Measurements from ENCODE around the gene HOMER3.
"Not testable (repeated sequence)": the region's sequence is repeated elsewhere in the genome, so short reads cannot be mapped to it uniquely, and the experiment has no call there.

HOMER3 gene

DNA sequence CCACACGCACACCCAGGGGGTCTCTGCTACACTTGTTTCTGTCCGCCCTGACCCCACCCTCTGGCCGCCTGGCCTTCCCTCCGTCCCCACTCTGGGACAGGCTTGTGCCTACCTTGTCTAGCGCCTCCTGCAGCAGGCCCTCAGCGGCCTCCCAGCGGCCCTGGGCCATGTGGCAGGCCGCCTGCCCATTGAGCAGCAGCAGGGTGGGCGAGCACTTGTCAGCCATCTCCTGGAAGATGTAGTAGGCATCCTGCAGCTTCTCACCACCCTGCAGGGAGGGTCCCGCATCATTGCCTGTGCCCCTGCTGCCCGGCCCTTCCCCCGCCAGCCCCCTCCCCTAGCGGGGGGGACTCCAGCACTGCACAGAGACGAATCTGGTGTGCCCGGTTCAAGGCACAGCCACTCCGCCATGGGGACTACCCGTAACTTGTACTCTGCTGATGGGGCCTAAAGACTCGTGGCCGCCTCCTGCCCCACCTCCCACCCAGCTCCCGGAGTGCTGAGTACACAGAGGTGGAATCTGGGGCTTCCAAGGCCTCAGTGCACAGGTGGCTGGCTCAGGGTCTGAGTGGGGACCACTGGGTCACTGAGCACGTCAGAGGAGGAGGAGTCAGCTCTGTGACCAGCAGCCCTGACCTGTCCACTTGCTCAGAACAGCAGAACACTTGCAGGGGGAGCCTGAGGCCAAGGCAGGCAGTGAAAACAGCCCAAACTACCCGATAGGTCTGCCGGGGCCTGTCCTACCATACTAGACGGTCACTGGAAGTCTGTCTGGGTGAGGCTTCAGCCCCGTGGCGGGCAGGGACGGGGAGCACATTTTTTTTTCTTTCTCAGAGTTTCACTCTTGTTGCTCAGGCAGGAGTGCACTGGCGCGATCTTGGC lies 37.6 kb downstream of the HOMER3 start:
- peak in 1 of 3 donors; percentile 28 for DNase-seq
- WGBS (ENCODE audit: insufficient coverage): 95% methylated on average over 29 of the region's 29 CpGs
- POLR2A ChIA-PET: no interaction called here
- CTCF ChIA-PET: interaction anchor here (1.2 kb wide), 1 partner anchor 14 kb away, joined by 4 read pairs; no protein-coding TSS in a partner anchor
- H3K4me3 ChIP-seq (ENCODE audit: control insufficient read depth in 1 of 7, extremely low read depth in 1 of 7, insufficient read depth in 4 of 7, low read depth in 2 of 7, low read length in 6 of 7): no peak overlapping the region
- no peaks in the 10 kb centered on the region for H3K27me3 ChIP-seq (replicated peaks in 2 of 5; ENCODE audit: control insufficient read depth in 4 of 5, insufficient read depth in 5 of 5, low read length in 4 of 5)
- peaks cover 2 to 79% (median 59%) of the 10 kb centered on the region in 4 experiments for H3K36me3 ChIP-seq (ENCODE audit: control insufficient read depth in 4 of 4, insufficient read depth in 4 of 4, low read length in 3 of 4)
- H3K9me3 ChIP-seq (ENCODE audit: control extremely low read depth in 1 of 5, control insufficient read depth in 4 of 5, insufficient read depth in 2 of 5, low read depth in 1 of 5, low read length in 4 of 5): no peaks in the 10 kb centered on the region
- no peak overlapping the region for H3K27ac ChIP-seq (ENCODE audit: insufficient read depth in 1 of 2, low read depth in 1 of 2, low read length in 2 of 2, poor library complexity in 1 of 2, severe bottlenecking in 2 of 2)
- no peaks in the 10 kb centered on the region for H3K4me1 ChIP-seq (ENCODE audit: control extremely low read depth in 1 of 4, control insufficient read depth in 4 of 4, insufficient read depth in 4 of 4, low read length in 3 of 4)

DNA sequence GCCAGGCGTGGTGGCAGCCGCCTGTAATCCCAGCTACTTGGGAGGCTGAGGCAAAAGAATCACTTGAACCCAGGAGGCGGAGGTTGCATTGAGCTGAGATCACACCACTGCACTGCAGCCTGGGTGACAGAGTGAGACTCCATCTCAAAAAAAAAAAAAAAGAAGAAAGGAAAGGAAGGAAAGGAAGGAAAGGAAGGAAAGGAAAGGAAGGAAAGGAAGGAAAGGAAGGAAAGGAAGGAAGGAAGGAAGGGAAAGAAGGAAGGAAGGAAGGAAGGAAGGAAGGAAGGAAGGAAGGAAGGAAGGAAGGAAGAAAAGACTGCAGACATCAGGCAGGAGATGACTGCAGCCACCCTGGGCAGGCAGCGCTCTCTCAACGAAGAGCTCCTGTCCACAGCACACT lies 38.5 kb downstream of the HOMER3 start:
- H3K36me3 ChIP-seq (ENCODE audit: control insufficient read depth in 4 of 4, insufficient read depth in 4 of 4, low read length in 3 of 4): peaks cover 2 to 72% (median 52%) of the 10 kb centered on the region in 4 experiments
- H3K27ac ChIP-seq (ENCODE audit: insufficient read depth in 1 of 2, low read depth in 1 of 2, low read length in 2 of 2, poor library complexity in 1 of 2, severe bottlenecking in 2 of 2); H3K4me1 ChIP-seq (ENCODE audit: control extremely low read depth in 1 of 4, control insufficient read depth in 4 of 4, insufficient read depth in 4 of 4, low read length in 3 of 4); DNase-seq; H3K9me3 ChIP-seq (ENCODE audit: control extremely low read depth in 1 of 5, control insufficient read depth in 4 of 5, insufficient read depth in 2 of 5, low read depth in 1 of 5, low read length in 4 of 5); POLR2A ChIA-PET; H3K4me3 ChIP-seq (ENCODE audit: control insufficient read depth in 1 of 7, extremely low read depth in 1 of 7, insufficient read depth in 4 of 7, low read depth in 2 of 7, low read length in 6 of 7); H3K27me3 ChIP-seq (replicated peaks in 2 of 5; ENCODE audit: control insufficient read depth in 4 of 5, insufficient read depth in 5 of 5, low read length in 4 of 5): not testable (repeated sequence)
- 100% methylated on average over 2 of the region's 5 CpGs for WGBS (ENCODE audit: insufficient coverage)
- CTCF ChIA-PET: interaction anchor here (1.5 kb wide), 1 partner anchor 14 kb away, joined by 3 read pairs; no protein-coding TSS in a partner anchor

DNA sequence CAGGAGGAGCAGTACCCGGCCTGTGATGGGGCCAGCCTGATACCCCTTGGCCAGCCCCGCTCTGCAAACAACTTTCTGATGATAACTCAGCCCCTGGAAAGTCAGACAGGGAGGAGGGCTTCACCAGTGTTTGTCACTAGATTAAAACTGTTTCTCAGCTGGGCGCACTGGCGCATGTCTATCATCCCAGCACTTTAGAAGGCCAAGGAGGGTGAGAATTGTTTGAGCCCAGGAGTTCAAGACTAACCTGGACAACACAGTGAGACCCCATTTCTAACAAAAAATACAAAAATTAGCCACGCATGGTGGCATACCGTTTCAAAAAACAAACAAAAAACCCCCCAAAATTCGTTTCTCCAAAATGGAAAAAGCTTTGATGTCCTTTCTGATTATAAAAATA lies 39.5 kb downstream of the HOMER3 start:
- peaks cover 0 to 11% (median 0%) of the 10 kb centered on the region in 5 experiments for H3K27me3 ChIP-seq (replicated peaks in 2 of 5; ENCODE audit: control insufficient read depth in 4 of 5, insufficient read depth in 5 of 5, low read length in 4 of 5)
- H3K4me3 ChIP-seq (ENCODE audit: control insufficient read depth in 1 of 7, extremely low read depth in 1 of 7, insufficient read depth in 4 of 7, low read depth in 2 of 7, low read length in 6 of 7): no peak overlapping the region
- CTCF ChIA-PET: interaction anchor here (1.5 kb wide), 1 partner anchor 15 kb away, joined by 3 read pairs; no protein-coding TSS in a partner anchor
- no peak for DNase-seq
- peaks cover 2 to 63% (median 43%) of the 10 kb centered on the region in 4 experiments for H3K36me3 ChIP-seq (ENCODE audit: control insufficient read depth in 4 of 4, insufficient read depth in 4 of 4, low read length in 3 of 4)
- POLR2A ChIA-PET: no interaction called here
- no peaks in the 10 kb centered on the region for H3K9me3 ChIP-seq (ENCODE audit: control extremely low read depth in 1 of 5, control insufficient read depth in 4 of 5, insufficient read depth in 2 of 5, low read depth in 1 of 5, low read length in 4 of 5)
- H3K27ac ChIP-seq (ENCODE audit: insufficient read depth in 1 of 2, low read depth in 1 of 2, low read length in 2 of 2, poor library complexity in 1 of 2, severe bottlenecking in 2 of 2): no peak overlapping the region
- WGBS (ENCODE audit: insufficient coverage): 93% methylated on average over 3 of the region's 7 CpGs
- peaks cover 0 to 1% (median 0%) of the 10 kb centered on the region in 4 experiments for H3K4me1 ChIP-seq (ENCODE audit: control extremely low read depth in 1 of 4, control insufficient read depth in 4 of 4, insufficient read depth in 4 of 4, low read length in 3 of 4)

DNA sequence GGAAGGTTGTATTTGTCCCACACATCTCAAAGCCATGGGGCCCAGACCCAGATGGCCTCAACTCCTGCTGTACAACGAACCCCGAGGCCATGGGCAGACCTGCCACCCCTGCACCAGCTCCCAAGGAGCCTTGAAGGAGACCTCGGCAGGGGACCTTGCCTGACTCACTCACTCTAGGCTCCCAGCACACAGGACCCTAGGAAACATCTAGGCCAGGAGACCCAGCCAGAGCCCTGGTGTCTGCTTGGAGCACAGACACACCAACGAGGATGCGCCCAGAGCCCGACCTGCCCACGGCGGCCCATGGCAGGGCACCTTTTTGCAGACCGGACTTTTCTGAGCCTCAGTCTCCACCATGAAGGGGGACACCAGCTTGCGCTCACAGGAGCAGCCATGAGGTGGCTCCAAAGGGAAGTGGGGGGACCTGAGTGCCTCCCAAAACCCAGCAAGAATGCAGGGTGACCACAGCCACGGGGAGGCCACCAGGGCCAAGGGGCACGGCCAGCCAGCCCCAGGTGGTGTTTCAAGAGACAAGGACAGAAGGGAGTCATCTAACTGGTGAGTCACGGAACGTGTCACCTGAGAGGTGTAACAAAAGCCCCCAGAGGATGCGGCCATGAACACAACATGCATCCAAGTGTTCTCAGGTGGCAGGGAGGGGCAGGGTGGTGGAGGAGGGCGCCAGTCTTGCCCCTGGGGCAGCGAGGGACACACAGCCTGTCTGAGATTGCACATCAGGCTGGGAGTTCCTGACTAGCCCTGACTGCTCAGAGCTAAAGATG lies 40.1 kb downstream of the HOMER3 start:
- ChIA-PET CTCF (no interaction called here), POLR2A (no interaction called here)
- Histone ChIP-seq H3K4me1 (ENCODE audit: control extremely low read depth in 1 of 4, control insufficient read depth in 4 of 4, insufficient read depth in 4 of 4, low read length in 3 of 4) (peaks cover 0 to 3% (median 1%) of the 10 kb centered on the region in 4 experiments), H3K27ac (ENCODE audit: insufficient read depth in 1 of 2, low read depth in 1 of 2, low read length in 2 of 2, poor library complexity in 1 of 2, severe bottlenecking in 2 of 2) (no peak overlapping the region), H3K9me3 (ENCODE audit: control extremely low read depth in 1 of 5, control insufficient read depth in 4 of 5, insufficient read depth in 2 of 5, low read depth in 1 of 5, low read length in 4 of 5) (no peaks in the 10 kb centered on the region), H3K4me3 (ENCODE audit: control insufficient read depth in 1 of 7, extremely low read depth in 1 of 7, insufficient read depth in 4 of 7, low read depth in 2 of 7, low read length in 6 of 7) (no peak overlapping the region), H3K36me3 (ENCODE audit: control insufficient read depth in 4 of 4, insufficient read depth in 4 of 4, low read length in 3 of 4) (peaks cover 2 to 58% (median 38%) of the 10 kb centered on the region in 4 experiments), H3K27me3 (replicated peaks in 2 of 5; ENCODE audit: control insufficient read depth in 4 of 5, insufficient read depth in 5 of 5, low read length in 4 of 5) (peaks cover 0 to 15% (median 0%) of the 10 kb centered on the region in 5 experiments)
- DNase-seq: no peak
- WGBS (ENCODE audit: insufficient coverage): 95% methylated on average over 15 of the region's 17 CpGs

DNA sequence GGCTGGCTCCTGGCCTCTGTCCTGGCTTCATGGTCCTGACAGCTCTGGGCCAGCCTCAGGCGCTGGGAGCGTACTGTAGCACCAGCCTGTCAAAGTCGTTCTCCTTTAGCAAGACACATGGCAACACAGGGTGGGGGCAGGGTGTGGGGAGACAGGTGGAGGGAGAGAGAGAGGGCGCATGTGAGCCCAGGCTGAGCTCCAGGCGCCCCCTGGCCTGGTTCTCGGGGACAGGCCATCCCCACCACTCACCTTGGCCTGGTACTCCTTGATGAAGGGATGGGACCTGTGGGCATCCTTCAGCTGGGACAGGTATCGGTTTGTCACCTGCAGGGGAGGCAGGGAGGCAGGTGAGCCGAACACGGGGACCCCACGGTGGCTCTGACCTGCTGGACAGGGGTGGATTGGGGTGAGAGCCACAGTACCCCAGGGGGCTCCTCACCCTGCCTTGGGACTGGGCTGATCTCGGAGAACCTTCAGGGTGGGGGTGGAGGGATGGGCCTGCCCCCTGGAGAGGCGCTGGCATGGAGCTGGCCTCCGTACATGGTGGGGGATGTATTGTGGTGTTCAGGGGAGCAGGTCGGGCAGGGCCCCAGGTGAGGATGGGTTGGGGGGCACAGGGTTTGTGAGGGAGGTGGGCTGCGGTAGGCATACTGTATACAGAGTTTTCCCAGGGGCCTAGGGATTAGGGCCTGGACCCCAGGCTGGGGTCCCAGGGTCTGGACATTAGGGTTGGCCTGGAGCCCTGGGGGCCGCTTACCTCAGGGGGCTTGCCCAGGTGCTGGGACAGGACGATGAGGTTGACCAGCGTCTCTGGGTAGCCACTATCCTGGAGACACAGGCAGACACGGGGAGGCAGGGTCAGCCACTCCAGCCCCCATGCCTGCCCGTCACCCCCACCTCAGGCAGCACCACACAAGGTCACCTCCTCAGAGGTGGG lies 41.1 kb downstream of the HOMER3 start:
- ChIA-PET CTCF (interaction anchor here (1.3 kb wide), 1 partner anchor 11 kb away, joined by 3 read pairs; no protein-coding TSS in a partner anchor), POLR2A (no interaction called here)
- WGBS (ENCODE audit: insufficient coverage): 93% methylated on average over 15 of the region's 20 CpGs
- Histone ChIP-seq H3K36me3 (ENCODE audit: control insufficient read depth in 4 of 4, insufficient read depth in 4 of 4, low read length in 3 of 4) (peaks cover 2 to 48% (median 31%) of the 10 kb centered on the region in 4 experiments), H3K4me1 (ENCODE audit: control extremely low read depth in 1 of 4, control insufficient read depth in 4 of 4, insufficient read depth in 4 of 4, low read length in 3 of 4) (peaks cover 0 to 13% (median 10%) of the 10 kb centered on the region in 4 experiments), H3K4me3 (ENCODE audit: control insufficient read depth in 1 of 7, extremely low read depth in 1 of 7, insufficient read depth in 4 of 7, low read depth in 2 of 7, low read length in 6 of 7) (no peak overlapping the region), H3K9me3 (ENCODE audit: control extremely low read depth in 1 of 5, control insufficient read depth in 4 of 5, insufficient read depth in 2 of 5, low read depth in 1 of 5, low read length in 4 of 5) (no peaks in the 10 kb centered on the region), H3K27me3 (replicated peaks in 2 of 5; ENCODE audit: control insufficient read depth in 4 of 5, insufficient read depth in 5 of 5, low read length in 4 of 5) (peaks cover 0 to 22% (median 3%) of the 10 kb centered on the region in 5 experiments), H3K27ac (ENCODE audit: insufficient read depth in 1 of 2, low read depth in 1 of 2, low read length in 2 of 2, poor library complexity in 1 of 2, severe bottlenecking in 2 of 2) (no peak overlapping the region)
- no peak for DNase-seq

DNA sequence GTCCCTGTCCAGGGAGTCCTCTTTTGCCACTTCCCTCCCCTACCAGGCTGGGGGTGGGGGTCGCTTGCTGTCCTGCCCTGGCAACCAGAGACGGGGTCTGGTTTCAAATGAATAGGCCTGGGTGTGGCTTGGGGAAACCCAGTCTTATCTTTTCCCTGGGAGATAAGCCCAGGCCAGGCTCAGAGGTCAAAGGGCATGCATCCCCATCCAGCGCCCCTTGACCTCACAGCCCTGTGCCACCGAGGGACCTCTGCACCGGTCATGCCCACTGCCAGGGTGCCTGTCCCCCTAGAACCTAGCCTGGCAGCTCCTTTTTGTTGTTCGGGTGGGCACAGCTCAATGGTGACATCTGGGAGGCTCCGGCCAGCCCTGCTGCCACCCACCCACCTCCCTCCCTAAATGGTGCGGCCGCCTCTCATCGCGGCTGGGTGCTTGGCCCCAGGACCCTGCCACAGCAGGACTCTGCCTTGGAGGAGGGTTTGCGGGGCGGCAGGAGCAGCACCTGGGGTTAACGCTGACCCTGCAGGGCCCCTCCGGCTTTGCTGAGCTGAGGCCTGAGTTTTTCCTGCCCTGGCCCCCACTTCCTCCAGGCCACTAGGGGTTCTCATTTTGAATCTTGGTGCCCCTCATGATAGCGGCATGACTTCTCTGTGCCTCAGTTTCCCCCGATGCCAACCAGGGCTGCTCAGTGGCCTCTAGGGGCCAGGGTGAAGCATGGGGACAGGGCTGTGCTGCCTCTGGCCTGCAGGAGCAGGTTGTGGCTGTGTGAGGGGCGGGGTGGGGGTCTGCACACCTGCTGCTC lies 42.2 kb downstream of the HOMER3 start:
- H3K4me3 ChIP-seq (ENCODE audit: control insufficient read depth in 1 of 7, extremely low read depth in 1 of 7, insufficient read depth in 4 of 7, low read depth in 2 of 7, low read length in 6 of 7): no peak overlapping the region
- POLR2A ChIA-PET: no interaction called here
- no peaks in the 10 kb centered on the region for H3K9me3 ChIP-seq (ENCODE audit: control extremely low read depth in 1 of 5, control insufficient read depth in 4 of 5, insufficient read depth in 2 of 5, low read depth in 1 of 5, low read length in 4 of 5)
- no peak for DNase-seq
- WGBS (ENCODE audit: insufficient coverage): 95% methylated on average over 13 of the region's 18 CpGs
- H3K27ac ChIP-seq (ENCODE audit: insufficient read depth in 1 of 2, low read depth in 1 of 2, low read length in 2 of 2, poor library complexity in 1 of 2, severe bottlenecking in 2 of 2): no peak overlapping the region
- peaks cover 0 to 18% (median 14%) of the 10 kb centered on the region in 4 experiments for H3K4me1 ChIP-seq (ENCODE audit: control extremely low read depth in 1 of 4, control insufficient read depth in 4 of 4, insufficient read depth in 4 of 4, low read length in 3 of 4)
- peaks cover 2 to 42% (median 24%) of the 10 kb centered on the region in 4 experiments for H3K36me3 ChIP-seq (ENCODE audit: control insufficient read depth in 4 of 4, insufficient read depth in 4 of 4, low read length in 3 of 4)
- CTCF ChIA-PET: interaction anchor here (1.3 kb wide), 1 partner anchor 10 kb away, joined by 3 read pairs; no protein-coding TSS in a partner anchor
- peaks cover 0 to 32% (median 6%) of the 10 kb centered on the region in 5 experiments for H3K27me3 ChIP-seq (replicated peaks in 2 of 5; ENCODE audit: control insufficient read depth in 4 of 5, insufficient read depth in 5 of 5, low read length in 4 of 5)

Data from common myeloid progenitor, CD34-positive (primary cell).